Astrocyte (in vitro differentiated cells and primary cell): ENCODE measurements around the gene MAP3K6. TPM values are rescaled to one million over a fixed set of nuclear protein-coding genes. Genes with fewer than 3 reads are reported as not detected.

Experiments used
- DNase-seq: peaks from one replicate; pipeline ENCODE4 v3.0.0-alpha.2; 2010; ENCODE audit warnings: low read depth
- FAIRE-seq: peaks from 2 replicates; lab custom pipeline; 2011; peaks lifted over from hg19 to GRCh38; lab: Jason Lieb, UNC
- H2AFZ ChIP-seq: 2 replicates; pipeline ENCODE4 v1.6.0; 2012; ENCODE audit warnings: low read depth, low read length, inconsistent platforms
- H3K27ac ChIP-seq: 2 replicates; pipeline ENCODE4 v1.5.1; 2011; ENCODE audit warnings: low read depth, low read length, inconsistent platforms
- H3K27me3 ChIP-seq: 2 replicates; pipeline ENCODE4 v1.6.0; 2011; ENCODE audit warnings: low read length, inconsistent platforms; ENCODE audit not compliant: insufficient read depth
- H3K36me3 ChIP-seq: 2 replicates; pipeline ENCODE4 v1.5.1; 2011; ENCODE audit warnings: low read length, inconsistent platforms; ENCODE audit not compliant: insufficient read depth
- H3K4me1 ChIP-seq: 2 replicates; pipeline ENCODE4 v1.5.1; 2011; ENCODE audit warnings: low read length, inconsistent platforms; ENCODE audit not compliant: insufficient read depth
- H3K4me2 ChIP-seq: 2 replicates; pipeline ENCODE4 v1.6.0; 2012; ENCODE audit warnings: low read length, inconsistent platforms
- H3K4me3 ChIP-seq: 2 replicates; pipeline ENCODE4 v1.5.1; 2011; ENCODE audit warnings: low read depth, mild to moderate bottlenecking, low read length, inconsistent platforms; ENCODE audit not compliant: insufficient read depth
- H3K79me2 ChIP-seq: 2 replicates; pipeline ENCODE4 v1.6.0; 2012; ENCODE audit warnings: mild to moderate bottlenecking, low read length, inconsistent platforms; ENCODE audit not compliant: insufficient read depth
- H3K9ac ChIP-seq: 2 replicates; pipeline ENCODE4 v1.6.0; 2012; ENCODE audit warnings: mild to moderate bottlenecking, low read length, inconsistent platforms
- H3K9me3 ChIP-seq: 2 replicates; pipeline ENCODE4 v1.5.1; 2012; ENCODE audit warnings: low read depth, mild to moderate bottlenecking, low read length, inconsistent platforms; ENCODE audit not compliant: insufficient read depth
- H4K20me1 ChIP-seq: 2 replicates; pipeline ENCODE4 v1.6.0; 2012; ENCODE audit warnings: low read length, inconsistent platforms; ENCODE audit not compliant: insufficient read depth
- H3K27ac Mint-ChIP-seq: one replicate; pipeline ENCODE4 v1.8.0; 2021; ENCODE audit warnings: mild to moderate bottlenecking, mixed read lengths; ENCODE audit not compliant: unreplicated experiment
- H3K27me3 Mint-ChIP-seq: one replicate; pipeline ENCODE4 v1.8.0; 2021; ENCODE audit warnings: low read depth, mixed read lengths; ENCODE audit not compliant: unreplicated experiment
- H3K36me3 Mint-ChIP-seq: one replicate; pipeline ENCODE4 v1.8.0; 2021; ENCODE audit warnings: low read depth, mixed read lengths; ENCODE audit not compliant: unreplicated experiment
- H3K4me1 Mint-ChIP-seq: one replicate; pipeline ENCODE4 v1.8.0; 2021; ENCODE audit warnings: low read depth, mixed read lengths; ENCODE audit not compliant: unreplicated experiment
- H3K4me3 Mint-ChIP-seq: one replicate; pipeline ENCODE4 v1.8.0; 2021; ENCODE audit warnings: mild to moderate bottlenecking, moderate library complexity, mixed read lengths; ENCODE audit not compliant: unreplicated experiment
- H3K9me3 Mint-ChIP-seq: one replicate; pipeline ENCODE4 v1.8.0; 2021; ENCODE audit warnings: mild to moderate bottlenecking, mixed read lengths; ENCODE audit not compliant: unreplicated experiment
- CTCF ChIP-seq: IDR thresholded peaks from 2 replicates; pipeline ENCODE4 v1.5.1; 2011; ENCODE audit warnings: low read depth, mild to moderate bottlenecking, inconsistent platforms, low read length, moderate library complexity; ENCODE audit not compliant: insufficient read depth
- EZH2 ChIP-seq: IDR thresholded peaks from 2 replicates; pipeline ENCODE4 v1.6.1; 2012; ENCODE audit warnings: mild to moderate bottlenecking, low read length, inconsistent platforms; ENCODE audit not compliant: insufficient read depth
- total RNA-seq: library from RNA; stranded (reverse); gene quantifications from 2 replicates; pipeline ENCODE4 v1.2.1, GENCODE V29; 2021

The MAP3K6 gene
- total RNA-seq, 1 donor from 2014 or later, result 16.8 TPM

- TF ChIP-seq CTCF, result no peak
- Histone ChIP-seq H3K4me3 (no peak overlapping the region), H3K9me3 (no peaks in the 10 kb centered on the region), H3K79me2 (no peaks in the 10 kb centered on the region), H3K27ac (no peak overlapping the region), H3K27me3 (no peaks in the 10 kb centered on the region), H3K36me3 (no peaks in the 10 kb centered on the region), H4K20me1 (no peaks in the 10 kb centered on the region), H3K4me2 (no peak overlapping the region), H3K4me1 (no peaks in the 10 kb centered on the region), H2AFZ (no peak overlapping the region), H3K9ac (no peak overlapping the region)
- Mint-ChIP-seq H3K36me3 (no peaks in the 10 kb centered on the region), H3K27me3 (peaks cover 33% of the 10 kb centered on the region), H3K4me3 (no peak overlapping the region), H3K9me3 (no peaks in the 10 kb centered on the region), H3K4me1 (no peaks in the 10 kb centered on the region), H3K27ac (no peak overlapping the region)
- DNase-seq, result no peak
- FAIRE-seq, result no peak
Measured at GRCh38 chr1:27377760-27378495, 11.2 kb upstream of the MAP3K6 start.

GRCh38 chr1:27374362-27375086 lies 7.8 kb upstream of the MAP3K6 start, which contains the start of gene FCN3:
Gene FCN3 (minus strand): TSS chr1:27374824. CDS start chr1:27374818, 6 bp downstream.
- Mint-ChIP-seq H3K27me3 (peaks cover 11% of the 10 kb centered on the region), H3K4me3 (no peak within 1 kb of the TSS), H3K27ac (no peak within 1 kb of the TSS), H3K4me1 (no peaks in the 10 kb centered on the region), H3K9me3 (no peaks in the 10 kb centered on the region), H3K36me3 (no peaks in the 10 kb centered on the region)
- Histone ChIP-seq H3K4me1 (no peaks in the 10 kb centered on the region), H3K36me3 (no peaks in the 10 kb centered on the region), H3K9me3 (no peaks in the 10 kb centered on the region), H3K9ac (no peak within 1 kb of the TSS), H3K27ac (no peak within 1 kb of the TSS), H3K79me2 (no peaks in the 10 kb centered on the region), H4K20me1 (no peaks in the 10 kb centered on the region), H3K4me2 (no peak within 1 kb of the TSS), H3K4me3 (no peak within 1 kb of the TSS), H2AFZ (no peak within 1 kb of the TSS), H3K27me3 (no peaks in the 10 kb centered on the region)
- DNase-seq (no peak), FAIRE-seq (no peak)
- TF ChIP-seq EZH2 (no peak), CTCF (no peak)
